NT2/D1 (cell line): ENCODE measurements around the gene HBA1.

Experiments used
- SUZ12 ChIP-seq: IDR thresholded peaks from 2 replicates; pipeline ENCODE4 v1.6.1; 2011; ENCODE audit not compliant: insufficient read length, insufficient read depth; ENCODE audit errors: extremely low read depth
- YY1 ChIP-seq: IDR thresholded peaks from 2 replicates; pipeline ENCODE4 v1.6.1; 2011; ENCODE audit not compliant: insufficient read length, insufficient read depth
- ZNF274 ChIP-seq: IDR thresholded peaks from 2 replicates; pipeline ENCODE4 v1.6.1; 2011; ENCODE audit warnings: mild to moderate bottlenecking, low read depth, low read length

GRCh38 chr16:185213-185612, 8.7 kb downstream of the HBA1 start:
- TF ChIP-seq SUZ12 = no peak
- TF ChIP-seq ZNF274 = no peak
- no peak for TF ChIP-seq YY1
